PC-3 (cell line): ENCODE data around the gene AEBP1.

ENCODE experiments used
- CTCF ChIP-seq: fragments of 300-600 bp; sonication (generic); conservative IDR thresholded peaks from 2 replicates; pipeline ENCODE4 v1.5.1; 2017; ENCODE audit warnings: antibody characterized with exemption, low read depth, mild to moderate bottlenecking, low read length
- EZH2phosphoT487 ChIP-seq: fragments of 300-600 bp; sonication (generic); IDR thresholded peaks from 2 replicates; pipeline ENCODE4 v1.6.1; 2018; ENCODE audit warnings: mild to moderate bottlenecking, antibody characterized with exemption, low read length, borderline replicate concordance

- TF ChIP-seq CTCF, result no peak
- TF ChIP-seq EZH2phosphoT487, result no peak
Measured at GRCh38 chr7:44065431-44066110, 38.6 kb upstream of the AEBP1 start, which contains the start of gene PGAM2.
